Measurements from ENCODE around the gene C20orf204.

Gene C20orf204

DNA sequence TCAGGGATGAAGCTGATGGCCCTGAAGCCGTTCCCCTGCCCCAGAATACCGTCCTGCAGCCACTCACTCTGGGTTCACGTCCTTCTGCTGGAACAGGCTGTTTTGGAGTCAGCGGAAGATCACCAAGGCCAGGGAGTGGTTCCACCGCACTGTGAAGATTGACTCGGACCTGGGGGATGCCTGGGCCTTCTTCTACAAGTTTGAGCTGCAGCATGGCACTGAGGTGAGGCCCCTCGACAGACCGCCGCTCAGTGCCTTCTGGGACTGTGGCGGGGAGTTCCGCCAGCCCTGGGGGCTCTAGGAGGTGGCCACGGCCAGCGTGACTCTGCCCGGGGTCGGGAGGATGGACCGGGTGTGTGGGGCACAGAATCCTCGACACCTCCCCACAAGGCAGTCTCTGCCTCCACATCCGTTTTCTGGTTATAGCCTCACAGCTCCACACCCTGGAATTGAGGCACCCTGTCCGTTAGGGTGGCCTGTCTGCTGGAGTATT is 4.1 kb upstream of the C20orf204 start:
- DNase-seq (ENCODE audit: low read depth in 1 of 2, low spot score in 1 of 2), result no peak
- no peak for TF ChIP-seq JUND (IDR thresholded peaks at IDR 0.05; ENCODE audit: low read depth)
- in situ Hi-C loops (cut with HindIII; ENCODE audit: low pct_unique_long_range_greater_than_20kb, low sequenced_read_pairs), result no loop called here

DNA sequence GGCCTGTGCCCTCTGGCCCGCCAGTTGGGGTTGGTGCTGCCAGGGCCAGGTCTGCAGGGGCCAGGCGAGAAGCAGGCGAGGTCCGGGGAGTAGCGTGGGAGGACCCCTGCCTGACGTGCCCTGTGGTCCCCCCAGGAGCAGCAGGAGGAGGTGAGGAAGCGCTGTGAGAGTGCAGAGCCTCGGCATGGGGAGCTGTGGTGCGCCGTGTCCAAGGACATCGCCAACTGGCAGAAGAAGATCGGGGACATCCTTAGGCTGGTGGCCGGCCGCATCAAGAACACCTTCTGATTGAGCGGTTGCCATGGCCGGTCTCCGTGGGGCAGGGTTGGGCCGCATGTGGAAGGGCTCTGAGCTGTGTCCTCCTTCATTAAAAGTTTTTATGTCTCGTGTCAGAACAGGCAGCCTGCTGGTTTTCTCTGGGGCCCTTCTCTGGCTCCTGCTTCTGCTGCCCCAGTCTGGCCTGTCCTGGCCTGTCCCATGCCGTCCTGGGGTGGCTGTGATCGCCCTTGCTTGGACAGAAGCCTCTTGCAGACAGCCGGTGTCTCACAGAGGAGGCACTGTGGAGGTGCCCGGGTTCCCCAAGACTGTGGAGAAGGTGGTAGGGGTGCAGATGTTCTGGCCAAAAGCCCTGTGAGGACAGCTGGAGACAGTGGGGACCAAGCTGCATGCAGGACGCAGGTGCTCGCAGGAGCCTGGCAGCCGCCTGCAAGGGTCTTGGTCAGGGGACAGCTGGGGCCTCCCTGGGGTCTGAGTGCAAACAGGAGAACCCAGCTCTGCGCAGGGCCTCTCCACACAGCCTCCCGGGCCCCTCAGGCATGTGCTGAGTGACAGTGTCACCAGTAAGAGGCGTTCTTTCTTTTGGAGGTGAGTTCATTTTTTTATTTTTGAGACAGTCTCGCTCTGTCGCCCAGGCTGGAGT is 3.0 kb upstream of the C20orf204 start:
- no peak for DNase-seq (ENCODE audit: low read depth in 1 of 2, low spot score in 1 of 2)
- no peak for TF ChIP-seq JUND (IDR thresholded peaks at IDR 0.05; ENCODE audit: low read depth)
- in situ Hi-C loops (cut with HindIII; ENCODE audit: low pct_unique_long_range_greater_than_20kb, low sequenced_read_pairs), result no loop called here

DNA sequence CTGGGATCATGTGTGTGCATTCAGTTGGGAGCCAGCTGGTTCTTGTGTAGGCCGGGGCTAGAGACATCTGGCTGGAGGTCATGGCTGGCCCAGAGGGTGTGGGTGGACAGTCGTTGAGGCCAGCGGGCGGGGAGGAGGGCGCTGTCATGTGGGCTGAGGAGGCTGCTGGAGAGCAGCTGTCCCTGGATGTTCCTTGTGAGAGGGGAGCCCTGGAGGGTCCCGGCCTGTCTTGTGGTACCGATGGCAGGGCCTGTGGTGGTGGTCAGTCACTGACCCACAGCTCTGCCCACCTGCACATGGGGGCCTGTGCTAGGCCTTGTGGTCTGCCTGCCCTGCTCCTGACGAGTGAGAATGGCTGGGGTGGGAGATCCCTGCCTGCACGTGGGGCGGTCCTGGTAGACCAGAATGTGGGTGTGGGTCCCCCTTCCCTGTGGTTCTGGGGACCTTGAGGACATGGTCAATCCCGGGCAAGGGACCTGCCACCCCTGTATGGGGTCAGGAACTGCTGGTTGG is 1.9 kb upstream of the C20orf204 start:
- in situ Hi-C loops (cut with HindIII; ENCODE audit: low pct_unique_long_range_greater_than_20kb, low sequenced_read_pairs), result no loop called here
- TF ChIP-seq JUND (IDR thresholded peaks at IDR 0.05; ENCODE audit: low read depth), result no peak
- DNase-seq (ENCODE audit: low read depth in 1 of 2, low spot score in 1 of 2), result no peak

DNA sequence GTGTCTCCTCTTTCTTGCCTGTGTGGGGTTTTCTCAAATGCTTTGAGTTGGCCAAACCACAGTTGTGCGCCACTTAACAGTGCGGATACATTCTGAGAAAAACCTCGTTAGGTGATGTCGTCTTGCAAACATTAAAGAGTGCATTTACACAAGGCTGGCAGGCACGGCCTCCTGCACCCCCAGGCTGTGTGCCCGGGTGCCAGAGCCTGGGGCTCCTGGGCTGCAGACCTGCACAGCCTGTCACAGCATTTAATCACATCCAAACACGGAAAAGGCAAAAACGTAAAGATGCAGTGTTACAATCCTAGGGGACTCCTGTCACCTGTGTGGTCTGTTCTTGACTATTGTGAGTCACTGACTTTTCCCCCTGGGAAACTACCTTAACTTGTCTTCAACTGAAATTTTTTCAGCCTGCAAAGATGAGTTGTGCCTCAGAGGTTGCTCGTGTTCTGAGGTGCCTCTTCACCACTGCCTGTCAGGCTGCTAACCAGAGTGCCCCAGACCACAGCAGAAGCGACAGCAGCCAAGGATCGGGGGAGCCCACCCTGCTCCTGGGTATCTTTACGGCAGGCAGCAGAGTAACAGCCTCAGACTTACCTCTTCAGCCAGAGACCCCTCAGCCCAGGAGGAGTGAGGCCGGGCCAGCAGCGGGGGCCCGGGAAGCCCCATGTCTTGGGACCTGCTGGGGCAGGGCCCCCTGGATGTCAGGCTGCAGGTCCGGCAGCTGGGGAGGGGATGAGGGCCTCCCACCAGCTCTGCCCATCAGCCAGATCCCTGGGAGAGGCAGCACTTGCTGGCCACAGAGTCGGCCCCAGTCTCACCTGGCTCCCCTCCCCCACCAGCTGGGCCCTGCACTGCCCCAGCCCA is 683 bp upstream of the C20orf204 start:
- no peak for DNase-seq (ENCODE audit: low read depth in 1 of 2, low spot score in 1 of 2)
- no peak for TF ChIP-seq JUND (IDR thresholded peaks at IDR 0.05; ENCODE audit: low read depth)
- in situ Hi-C loops (cut with HindIII; ENCODE audit: low pct_unique_long_range_greater_than_20kb, low sequenced_read_pairs), result no loop called here

DNA sequence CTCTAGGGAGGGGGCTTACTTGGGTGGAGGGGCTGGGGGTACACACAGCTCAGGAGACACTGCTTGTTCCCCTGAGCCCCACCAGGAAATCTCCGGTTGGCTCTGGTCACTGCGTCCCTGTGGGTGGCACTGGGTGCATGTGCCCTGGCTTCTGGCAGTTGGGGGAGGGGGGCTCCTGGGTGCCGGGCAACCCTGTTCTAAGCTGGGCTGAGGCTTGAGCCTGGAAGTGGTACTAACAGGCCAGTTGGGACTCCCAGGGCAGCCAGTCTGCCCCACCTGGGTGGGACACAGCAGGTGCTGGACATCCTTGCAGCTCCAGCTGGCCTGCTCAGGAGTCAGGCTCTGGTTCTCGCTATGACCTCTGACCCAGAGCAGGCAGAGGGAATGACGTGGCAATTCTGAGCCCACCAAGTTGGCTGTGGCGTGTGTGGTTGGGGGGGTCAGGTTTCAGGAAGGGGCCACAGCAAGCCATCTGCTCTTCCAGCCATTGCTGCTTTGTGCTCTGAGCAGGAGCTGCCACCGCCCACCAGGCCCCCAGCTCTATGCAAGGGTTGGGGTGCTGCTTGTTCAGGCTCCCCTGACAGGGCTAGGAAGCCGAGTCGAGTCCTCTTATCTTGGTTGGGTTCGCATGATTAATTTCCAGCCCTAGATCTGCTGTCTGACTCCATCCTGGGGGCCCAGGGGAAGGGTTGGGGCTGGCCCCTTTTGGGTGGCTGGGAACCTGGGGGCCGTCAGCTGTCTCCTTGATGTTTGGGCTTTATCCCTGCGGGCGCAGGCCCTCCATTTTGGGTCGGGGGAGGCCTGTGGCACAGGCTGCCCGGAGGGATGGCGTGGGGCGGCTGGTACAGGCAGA is 590 bp downstream of the C20orf204 start:
- no peak for TF ChIP-seq JUND (IDR thresholded peaks at IDR 0.05; ENCODE audit: low read depth)
- no peak for DNase-seq (ENCODE audit: low read depth in 1 of 2, low spot score in 1 of 2)
- in situ Hi-C loops (cut with HindIII; ENCODE audit: low pct_unique_long_range_greater_than_20kb, low sequenced_read_pairs), result no loop called here

DNA sequence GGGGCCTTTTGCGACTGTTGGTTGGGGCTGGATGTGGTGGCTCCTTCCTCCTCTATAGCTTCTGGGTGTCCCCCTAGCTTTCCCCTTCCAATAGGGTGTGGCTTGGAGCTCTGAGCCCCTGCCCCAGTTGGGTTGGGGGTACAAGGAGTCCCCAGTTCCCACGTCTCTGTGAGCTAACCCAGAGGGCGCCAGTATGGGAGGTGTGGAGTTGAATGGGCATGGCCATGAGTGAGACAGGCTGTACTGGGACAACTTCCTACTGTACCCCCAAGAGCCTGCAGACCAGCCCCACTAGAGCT is 1.2 kb downstream of the C20orf204 start:
- in situ Hi-C loops (cut with HindIII; ENCODE audit: low pct_unique_long_range_greater_than_20kb, low sequenced_read_pairs), result no loop called here
- no peak for TF ChIP-seq JUND (IDR thresholded peaks at IDR 0.05; ENCODE audit: low read depth)
- no peak for DNase-seq (ENCODE audit: low read depth in 1 of 2, low spot score in 1 of 2)

DNA sequence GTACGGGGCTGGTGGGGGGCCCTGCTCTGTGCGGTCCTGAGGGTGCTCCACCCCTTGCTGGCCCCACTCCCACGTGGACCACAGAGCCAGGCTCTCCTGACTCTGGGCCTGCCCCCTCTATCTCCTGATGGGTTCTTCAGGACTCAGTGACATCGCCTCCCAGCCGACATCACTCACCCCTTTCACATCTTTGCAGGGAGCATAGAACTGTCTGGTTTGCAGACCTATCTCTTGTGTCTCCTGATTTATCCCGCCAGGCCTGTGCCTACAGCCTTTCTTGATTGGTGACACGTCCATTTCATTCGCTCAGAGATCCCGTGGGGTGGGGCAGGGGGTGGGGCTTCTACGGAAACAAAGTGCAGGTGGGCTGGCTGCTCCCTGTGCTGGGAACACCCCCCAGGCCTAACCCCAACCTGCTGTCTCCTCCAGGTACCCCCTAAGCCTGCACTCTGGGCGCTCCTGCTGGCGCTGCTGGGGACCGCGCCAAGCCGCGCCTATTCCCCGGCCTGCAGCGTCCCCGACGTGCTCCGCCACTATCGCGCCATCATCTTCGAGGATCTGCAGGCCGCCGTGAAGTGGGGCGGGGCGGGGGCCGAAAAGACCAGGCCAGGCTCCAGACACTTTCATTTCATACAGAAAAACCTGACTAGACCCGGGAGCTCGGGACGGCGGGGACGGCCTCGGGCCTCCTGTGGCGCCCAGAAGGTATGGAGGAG is 1.7 kb downstream of the C20orf204 start:
- no peak for DNase-seq (ENCODE audit: low read depth in 1 of 2, low spot score in 1 of 2)
- TF ChIP-seq JUND (IDR thresholded peaks at IDR 0.05; ENCODE audit: low read depth), result no peak
- in situ Hi-C loops (cut with HindIII; ENCODE audit: low pct_unique_long_range_greater_than_20kb, low sequenced_read_pairs), result no loop called here

DNA sequence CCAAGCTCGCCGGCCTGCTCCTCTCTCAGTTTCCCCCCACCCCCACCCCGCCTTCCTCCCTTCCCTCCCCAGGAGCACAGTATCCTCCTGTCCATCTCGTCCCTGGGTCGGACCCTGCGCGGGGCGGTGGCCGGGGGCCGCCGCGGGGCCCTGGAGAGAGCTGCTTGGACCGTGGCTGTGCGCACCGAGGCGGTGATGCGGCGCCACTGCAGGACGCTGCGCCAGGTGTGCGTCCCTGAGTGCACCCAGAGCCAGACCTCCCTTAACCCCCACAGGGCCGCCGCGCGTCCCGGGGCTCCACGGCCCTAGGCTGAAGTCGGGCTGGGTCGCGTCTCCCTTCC is 2.2 kb downstream of the C20orf204 start:
- in situ Hi-C loops (cut with HindIII; ENCODE audit: low pct_unique_long_range_greater_than_20kb, low sequenced_read_pairs), result no loop called here
- no peak for DNase-seq (ENCODE audit: low read depth in 1 of 2, low spot score in 1 of 2)

DNA sequence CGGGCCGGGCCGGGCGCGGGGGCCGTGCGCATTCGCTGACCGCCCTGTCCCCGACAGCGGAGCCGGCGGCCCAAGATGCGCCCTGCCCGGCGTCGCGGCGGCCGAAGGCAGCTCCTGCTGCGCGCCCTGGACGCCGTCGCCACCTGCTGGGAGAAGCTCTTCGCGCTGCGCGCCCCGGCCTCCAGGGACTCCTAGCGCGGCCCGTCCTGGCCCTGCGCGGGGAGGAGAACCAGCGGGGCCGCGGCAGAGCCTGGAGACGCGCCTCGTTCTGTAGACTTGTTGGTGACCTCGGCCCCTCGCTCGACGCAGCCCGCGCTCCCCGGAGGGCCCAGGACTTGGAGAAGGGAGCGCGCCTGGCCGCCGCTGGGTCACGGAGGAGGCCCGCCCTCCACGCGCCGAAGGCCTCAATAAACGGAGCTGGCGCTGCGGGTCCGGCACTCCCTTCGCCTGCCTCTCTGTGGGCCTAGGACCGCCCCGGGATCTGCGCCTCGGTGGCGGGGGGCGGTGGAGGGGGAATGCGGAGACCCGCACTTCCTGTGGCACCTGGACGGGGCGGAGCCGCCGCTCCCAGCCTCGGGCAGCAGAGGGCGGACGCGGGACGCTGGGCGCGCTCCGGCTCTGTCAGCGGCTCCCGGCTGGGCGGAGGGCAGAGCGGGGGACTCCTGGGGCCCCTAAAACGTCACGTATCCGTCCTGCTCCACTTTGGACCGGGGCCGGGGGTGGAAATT is 2.7 kb downstream of the C20orf204 start:
- peak; percentile 90 to 96 for DNase-seq (ENCODE audit: low read depth in 1 of 2, low spot score in 1 of 2)
- in situ Hi-C loops (cut with HindIII; ENCODE audit: low pct_unique_long_range_greater_than_20kb, low sequenced_read_pairs), result no loop called here
- TF ChIP-seq JUND (IDR thresholded peaks at IDR 0.05; ENCODE audit: low read depth), result no peak

More for the DNA sequence above, 2.2 kb downstream of the C20orf204 start:
- TF ChIP-seq JUND (IDR thresholded peaks at IDR 0.05; ENCODE audit: low read depth), result no peak

DNA sequence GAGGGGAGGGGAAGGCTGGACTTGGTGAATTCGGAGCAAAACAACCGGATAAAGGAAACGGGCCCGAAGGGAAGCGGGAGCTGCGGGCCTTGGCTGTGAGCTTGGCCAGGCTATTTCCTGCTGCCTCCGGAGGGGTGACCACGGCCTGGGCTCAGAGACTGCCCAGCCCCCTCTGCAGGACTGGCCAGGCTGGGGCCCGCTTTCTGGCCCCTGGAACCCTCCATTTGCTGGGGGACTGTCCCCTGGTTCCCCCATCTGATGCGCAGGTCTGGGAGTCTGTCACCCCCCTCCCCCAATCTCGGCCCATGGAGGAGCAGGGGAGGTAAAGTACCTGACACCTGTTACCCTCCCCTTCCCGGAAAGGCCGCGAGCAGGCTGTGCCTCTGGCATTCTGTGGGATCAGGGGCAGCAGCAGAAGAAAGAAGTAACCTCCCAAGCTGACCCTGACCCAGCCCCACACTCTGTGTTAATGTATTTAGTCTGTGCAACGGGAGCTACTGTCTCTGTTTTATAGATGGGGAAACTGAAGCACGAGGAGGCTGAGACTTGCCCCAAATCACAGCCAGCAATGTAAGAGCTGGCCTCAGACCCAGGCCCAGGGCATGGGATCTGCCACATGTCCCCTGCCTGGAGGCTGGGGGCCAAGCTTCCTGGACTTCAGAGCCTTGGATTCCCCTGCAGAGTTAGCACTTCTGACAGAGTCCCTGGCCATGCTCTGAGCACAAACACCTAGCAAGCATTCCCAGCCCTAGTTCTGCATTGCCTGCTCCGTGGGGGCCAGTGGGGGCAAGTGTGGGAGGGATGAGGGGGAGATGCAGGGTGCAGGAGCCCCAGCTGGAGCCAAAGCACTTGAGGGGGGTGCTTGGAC is 3.5 kb downstream of the C20orf204 start:
- in situ Hi-C loops (cut with HindIII; ENCODE audit: low pct_unique_long_range_greater_than_20kb, low sequenced_read_pairs), result no loop called here
- no peak for DNase-seq (ENCODE audit: low read depth in 1 of 2, low spot score in 1 of 2)
- no peak for TF ChIP-seq JUND (IDR thresholded peaks at IDR 0.05; ENCODE audit: low read depth)

Measured in T47D (cell line).